ENCODE data around the gene LRIG2. TPM values are rescaled to one million over a fixed set of nuclear protein-coding genes. Genes with fewer than 3 reads are reported as not detected.

The LRIG2 gene
- total and polyA plus RNA-seq, 2 of the 13 experiments (the other 11 are each of a cell fraction or from before 2014, with no cell fraction given): 8.1 to 12.2 TPM

GRCh38 chr1:113040718-113041412 is 32.1 kb upstream of the LRIG2 start:
- Histone ChIP-seq H3K27ac (ENCODE audit: extremely low read length, insufficient read depth, low read length) (no peak overlapping the region), H3K27me3 (ENCODE audit: control insufficient read depth in 1 of 2, insufficient read depth in 2 of 2, low read length in 2 of 2) (no peaks in the 10 kb centered on the region), H2AFZ (ENCODE audit: low read length) (no peak overlapping the region), H4K20me1 (ENCODE audit: insufficient read depth, low read length) (no peaks in the 10 kb centered on the region), H3K9me3 (ENCODE audit: low read length) (no peaks in the 10 kb centered on the region), H3K36me3 (replicated peaks in 1 of 2; ENCODE audit: control insufficient read depth in 1 of 2, insufficient read depth in 2 of 2, low read length in 2 of 2) (no peaks in the 10 kb centered on the region), H3K79me2 (ENCODE audit: insufficient read depth, low read length) (no peaks in the 10 kb centered on the region), H3K4me1 (ENCODE audit: insufficient read depth, low read length) (peaks cover 58% of the 10 kb centered on the region), H3K4me3 (replicated peaks in 1 of 3; ENCODE audit: insufficient read depth in 1 of 3, low read depth in 2 of 3, low read length in 3 of 3) (no peak overlapping the region), H3K9ac (ENCODE audit: insufficient read depth, low read depth, low read length) (no peak overlapping the region), H3K4me2 (ENCODE audit: low read depth, low read length) (no peak overlapping the region)
- ATAC-seq (no peak), FAIRE-seq (no peak), DNase-seq (ENCODE audit: low spot score) (no peak)
- in situ Hi-C loops (cut with HindIII; ENCODE audit: extremely low pct_ligation_motif_present, low pct_unique_long_range_greater_than_20kb) (loop anchor here (5.0 to 25.0 kb wide), 3 partner anchors 159 to 329 kb away; partner anchors contain the start of genes PPM1J and RHOC), intact Hi-C loops (cut with micrococcal nuclease; ENCODE audit: unreplicated experiment) (loop anchor here (5.0 kb wide), 1 partner anchor 324 kb away; the partner anchor contains the start of gene PPM1J)
- ChIA-PET CTCF (ENCODE audit: low intra/inter-chr PET ratio, low total read pairs) (interaction anchor here (2.8 kb wide), 1 partner anchor 160 kb away, joined by 27 read pairs; no protein-coding TSS in a partner anchor), POLR2A (interaction anchor here (2.0 kb wide), 1 partner anchor 326 kb away, joined by 5 read pairs; the partner anchor contains the start of gene PPM1J)
- WGBS (ENCODE audit: low lambda C conversion rate): 65% methylated on average over 8 of the region's 8 CpGs
- BruUV-seq (replicated peaks): no TSS peak
- no peak for TF ChIP-seq EED (CRISPR knock-in tag; IDR thresholded peaks at IDR 0.05)
- TF ChIP-seq DR1 (CRISPR knock-in tag; IDR thresholded peaks at IDR 0.05): no peak

GRCh38 chr1:113041569-113042284 is 31.3 kb upstream of the LRIG2 start:
- Histone ChIP-seq H3K27ac (ENCODE audit: extremely low read length, insufficient read depth, low read length) (no peak overlapping the region), H3K9me3 (ENCODE audit: low read length) (no peaks in the 10 kb centered on the region), H3K4me2 (ENCODE audit: low read depth, low read length) (peak overlapping the region; percentile 79), H3K9ac (ENCODE audit: insufficient read depth, low read depth, low read length) (no peak overlapping the region), H4K20me1 (ENCODE audit: insufficient read depth, low read length) (no peaks in the 10 kb centered on the region), H2AFZ (ENCODE audit: low read length) (no peak overlapping the region), H3K4me3 (replicated peaks in 1 of 3; ENCODE audit: insufficient read depth in 1 of 3, low read depth in 2 of 3, low read length in 3 of 3) (no peak overlapping the region), H3K79me2 (ENCODE audit: insufficient read depth, low read length) (no peaks in the 10 kb centered on the region), H3K27me3 (ENCODE audit: control insufficient read depth in 1 of 2, insufficient read depth in 2 of 2, low read length in 2 of 2) (no peaks in the 10 kb centered on the region), H3K36me3 (replicated peaks in 1 of 2; ENCODE audit: control insufficient read depth in 1 of 2, insufficient read depth in 2 of 2, low read length in 2 of 2) (no peaks in the 10 kb centered on the region), H3K4me1 (ENCODE audit: insufficient read depth, low read length) (peaks cover 54% of the 10 kb centered on the region)
- in situ Hi-C loops (cut with HindIII; ENCODE audit: extremely low pct_ligation_motif_present, low pct_unique_long_range_greater_than_20kb): loop anchor here (5.0 to 25.0 kb wide), 3 partner anchors 159 to 329 kb away; partner anchors contain the start of genes PPM1J and RHOC
- ATAC-seq: peak; percentile 54
- intact Hi-C loops (cut with micrococcal nuclease; ENCODE audit: unreplicated experiment): loop anchor here (1.0 to 5.0 kb wide), 4 partner anchors 85 to 324 kb away; partner anchors contain the start of genes PPM1J and SLC16A1
- BruUV-seq (replicated peaks): no TSS peak
- peak; percentile 7 for DNase-seq (ENCODE audit: low spot score)
- ChIA-PET POLR2A (interaction anchor here (1.0 to 2.0 kb wide), 10 partner anchors 14 to 326 kb away, joined by 3 to 14 read pairs (median 5); partner anchors contain the start of genes LRIG2, PPM1J and SLC16A1), CTCF (ENCODE audit: low intra/inter-chr PET ratio, low total read pairs) (interaction anchor here (1.1 to 2.8 kb wide), 3 partner anchors 161 to 323 kb away, joined by 3 to 27 read pairs (median 4); a partner anchor contains a TSS)
- 100% methylated on average over 1 of the region's 1 CpG for WGBS (ENCODE audit: low lambda C conversion rate)
- FAIRE-seq: no peak
- TF ChIP-seq HNF4A (CRISPR knock-in tag; IDR thresholded peaks at IDR 0.05) (no peak), ZFP1 (CRISPR knock-in tag; IDR thresholded peaks at IDR 0.05) (no peak), KAT2B (IDR thresholded peaks at IDR 0.05; ENCODE audit: borderline replicate concordance, low read depth, low read length) (no peak), ZNF790 (CRISPR knock-in tag; IDR thresholded peaks at IDR 0.05; ENCODE audit: borderline replicate concordance) (no peak), SOX13 (IDR thresholded peaks at IDR 0.05) (no peak), SOX13 (CRISPR knock-in tag; conservative IDR thresholded peaks at IDR 0.05 in 1 of 2, IDR thresholded peaks at IDR 0.05 in 1 of 2) (peak in 1 of 2 experiments; percentile 58; a peak in 2 of 4 replicates), ZFY (CRISPR knock-in tag; IDR thresholded peaks at IDR 0.05) (no peak), U2AF2 (IDR thresholded peaks at IDR 0.05; ENCODE audit: low read depth, low read length) (no peak), ZEB1 (IDR thresholded peaks at IDR 0.05; ENCODE audit: insufficient replicate concordance, low read depth) (no peak), ZHX1 (CRISPR knock-in tag; IDR thresholded peaks at IDR 0.05; ENCODE audit: low read depth) (no peak)
- TF ChIP-seq, protein P1, sequence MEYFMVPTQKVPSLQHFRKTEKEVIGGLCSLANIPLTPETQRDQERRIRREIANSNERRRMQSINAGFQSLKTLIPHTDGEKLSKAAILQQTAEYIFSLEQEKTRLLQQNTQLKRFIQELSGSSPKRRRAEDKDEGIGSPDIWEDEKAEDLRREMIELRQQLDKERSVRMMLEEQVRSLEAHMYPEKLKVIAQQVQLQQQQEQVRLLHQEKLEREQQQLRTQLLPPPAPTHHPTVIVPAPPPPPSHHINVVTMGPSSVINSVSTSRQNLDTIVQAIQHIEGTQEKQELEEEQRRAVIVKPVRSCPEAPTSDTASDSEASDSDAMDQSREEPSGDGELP (IDR thresholded peaks at IDR 0.05; ENCODE audit: borderline replicate concordance, low read depth): peak; percentile 40; the same call in 1 of the 2 replicates

All from HepG2 (cell line).